T-helper 17 cell (primary cell): ENCODE measurements around the gene TMEM187. TPM values are rescaled to one million over a fixed set of nuclear protein-coding genes. Genes with fewer than 3 reads are reported as not detected.

Experiments
- ATAC-seq: fragments of 150-1000 bp; cut with Tn5 transposase; 2 replicates; pipeline ENCODE4 v1.10.0; 2021; ENCODE audit warnings: mild to moderate bottlenecking, moderate library complexity
- DNase-seq, 3 donors: peaks; one replicate each; pipeline versions ENCODE4 v3.0.0 to v3.0.0-alpha.2; 2020 to 2021
- H3K9me3 ChIP-seq: one replicate; pipeline ENCODE4 v1.7.0; 2013; ENCODE audit warnings: low read length, mild to moderate bottlenecking; ENCODE audit not compliant: control insufficient read depth, poor library complexity, severe bottlenecking
- H3K27ac Mint-ChIP-seq: one replicate; pipeline ENCODE4 v1.8.0; 2022; ENCODE audit warnings: mild to moderate bottlenecking, moderate library complexity, mixed read lengths
- H3K27me3 Mint-ChIP-seq: one replicate; pipeline ENCODE4 v1.8.0; 2022; ENCODE audit warnings: mixed read lengths
- H3K36me3 Mint-ChIP-seq: one replicate; pipeline ENCODE4 v1.8.0; 2022; ENCODE audit warnings: low read depth, mixed read lengths
- H3K4me1 Mint-ChIP-seq: one replicate; pipeline ENCODE4 v1.8.0; 2022; ENCODE audit warnings: mild to moderate bottlenecking, mixed read lengths
- H3K4me3 Mint-ChIP-seq: one replicate; pipeline ENCODE4 v1.8.0; 2022; ENCODE audit warnings: mild to moderate bottlenecking, moderate library complexity, mixed read lengths
- total RNA-seq, 4 donors: library from RNA in 2 of 4; stranded (reverse) in 2 of 4; gene quantifications; one replicate each; pipeline ENCODE4 v1.2.3 and lab custom pipeline; 2022 to 2026

TMEM187 gene
- total RNA-seq, 2 donors from 2014 or later = 2.4 to 3.0 TPM

GRCh38 chrX:153944140-153944799 lies 28.3 kb upstream of the TMEM187 start, which contains the start of gene RENBP:
Gene RENBP, minus strand, starts transcription at chrX:153944643. Its CDS starts 33 bp downstream, at chrX:153944610.
- H3K27ac Mint-ChIP-seq = peak within 1 kb of the TSS; percentile 56
- H3K9me3 ChIP-seq = no peaks in the 10 kb centered on the region
- peak; percentile 53 for ATAC-seq
- peaks cover 8% of the 10 kb centered on the region for H3K4me1 Mint-ChIP-seq
- H3K4me3 Mint-ChIP-seq = peak within 1 kb of the TSS; percentile 87
- H3K36me3 Mint-ChIP-seq = no peaks in the 10 kb centered on the region
- DNase-seq = peak in 1 of 3 donors; percentile 25
- no peaks in the 10 kb centered on the region for H3K27me3 Mint-ChIP-seq

GRCh38 chrX:153944800-153945150 lies 27.8 kb upstream of the TMEM187 start:
- ATAC-seq (peak; percentile 15), DNase-seq (no peak)
- Mint-ChIP-seq H3K27me3 (no peaks in the 10 kb centered on the region), H3K27ac (peak overlapping the region; percentile 56), H3K36me3 (no peaks in the 10 kb centered on the region), H3K4me3 (peak overlapping the region; percentile 87), H3K4me1 (peaks cover 8% of the 10 kb centered on the region)
- no peaks in the 10 kb centered on the region for H3K9me3 ChIP-seq

GRCh38 chrX:153945956-153946943 lies 26.3 kb upstream of the TMEM187 start:
- H3K4me1 Mint-ChIP-seq = peaks cover 8% of the 10 kb centered on the region
- no peak for ATAC-seq
- no peak overlapping the region for H3K27ac Mint-ChIP-seq
- DNase-seq = no peak
- H3K27me3 Mint-ChIP-seq = no peaks in the 10 kb centered on the region
- H3K36me3 Mint-ChIP-seq = no peaks in the 10 kb centered on the region
- no peaks in the 10 kb centered on the region for H3K9me3 ChIP-seq
- peak overlapping the region; percentile 52 for H3K4me3 Mint-ChIP-seq

GRCh38 chrX:153947009-153947769 lies 25.4 kb upstream of the TMEM187 start:
- Mint-ChIP-seq H3K4me1 (peaks cover 8% of the 10 kb centered on the region), H3K27ac (peak overlapping the region; percentile 53), H3K27me3 (no peaks in the 10 kb centered on the region), H3K4me3 (peak overlapping the region; percentile 53), H3K36me3 (no peaks in the 10 kb centered on the region)
- DNase-seq (peak; percentile 59 to 74 (median 61)), ATAC-seq (peak; percentile 90)
- H3K9me3 ChIP-seq = no peaks in the 10 kb centered on the region

- H3K36me3 Mint-ChIP-seq = no peaks in the 10 kb centered on the region
- no peak overlapping the region for H3K4me3 Mint-ChIP-seq
- peaks cover 8% of the 10 kb centered on the region for H3K4me1 Mint-ChIP-seq
- peak overlapping the region; percentile 53 for H3K27ac Mint-ChIP-seq
- DNase-seq (no peak), ATAC-seq (no peak)
- H3K9me3 ChIP-seq = no peaks in the 10 kb centered on the region
- H3K27me3 Mint-ChIP-seq = no peaks in the 10 kb centered on the region
Measured at GRCh38 chrX:153948002-153948466, 24.5 kb upstream of the TMEM187 start.

- H3K36me3 Mint-ChIP-seq = no peaks in the 10 kb centered on the region
- peaks cover 10% of the 10 kb centered on the region for H3K4me1 Mint-ChIP-seq
- no peaks in the 10 kb centered on the region for H3K9me3 ChIP-seq
- no peak overlapping the region for H3K4me3 Mint-ChIP-seq
- no peak overlapping the region for H3K27ac Mint-ChIP-seq
- H3K27me3 Mint-ChIP-seq = no peaks in the 10 kb centered on the region
- no peak for DNase-seq
- no peak for ATAC-seq
Measured at GRCh38 chrX:153948847-153949805, 23.4 kb upstream of the TMEM187 start.

- H3K9me3 ChIP-seq = no peaks in the 10 kb centered on the region
- no peaks in the 10 kb centered on the region for H3K27me3 Mint-ChIP-seq
- no peaks in the 10 kb centered on the region for H3K36me3 Mint-ChIP-seq
- ATAC-seq (no peak), DNase-seq (no peak)
- no peak overlapping the region for H3K4me3 Mint-ChIP-seq
- peak overlapping the region; percentile 63 for H3K27ac Mint-ChIP-seq
- peaks cover 7% of the 10 kb centered on the region for H3K4me1 Mint-ChIP-seq
Measured at GRCh38 chrX:153950127-153950526, 22.4 kb upstream of the TMEM187 start.

- H3K9me3 ChIP-seq = no peaks in the 10 kb centered on the region
- H3K27ac Mint-ChIP-seq = no peak overlapping the region
- no peak for ATAC-seq
- no peaks in the 10 kb centered on the region for H3K27me3 Mint-ChIP-seq
- DNase-seq = no peak
- peaks cover 7% of the 10 kb centered on the region for H3K4me1 Mint-ChIP-seq
- H3K36me3 Mint-ChIP-seq = no peaks in the 10 kb centered on the region
- no peak overlapping the region for H3K4me3 Mint-ChIP-seq
Measured at GRCh38 chrX:153951683-153952372, 20.7 kb upstream of the TMEM187 start.

GRCh38 chrX:153952373-153953026 lies 20.1 kb upstream of the TMEM187 start:
- Mint-ChIP-seq H3K4me1 (peaks cover 4% of the 10 kb centered on the region), H3K27ac (peak overlapping the region; percentile 37), H3K4me3 (no peak overlapping the region), H3K27me3 (no peaks in the 10 kb centered on the region), H3K36me3 (no peaks in the 10 kb centered on the region)
- ATAC-seq (no peak), DNase-seq (no peak)
- H3K9me3 ChIP-seq = no peaks in the 10 kb centered on the region

GRCh38 chrX:153953342-153953830 lies 19.2 kb upstream of the TMEM187 start:
- DNase-seq = peak; percentile 53 to 74 (median 60)
- H3K4me3 Mint-ChIP-seq = no peak overlapping the region
- H3K9me3 ChIP-seq = no peaks in the 10 kb centered on the region
- peaks cover 4% of the 10 kb centered on the region for H3K4me1 Mint-ChIP-seq
- H3K27ac Mint-ChIP-seq = peak overlapping the region; percentile 37
- peak; percentile 81 for ATAC-seq
- no peaks in the 10 kb centered on the region for H3K36me3 Mint-ChIP-seq
- no peaks in the 10 kb centered on the region for H3K27me3 Mint-ChIP-seq

GRCh38 chrX:153953892-153954557 lies 18.5 kb upstream of the TMEM187 start:
- no peak for ATAC-seq
- H3K4me1 Mint-ChIP-seq = peaks cover 4% of the 10 kb centered on the region
- no peak overlapping the region for H3K4me3 Mint-ChIP-seq
- H3K27me3 Mint-ChIP-seq = no peaks in the 10 kb centered on the region
- no peak for DNase-seq
- H3K36me3 Mint-ChIP-seq = no peaks in the 10 kb centered on the region
- no peak overlapping the region for H3K27ac Mint-ChIP-seq
- no peaks in the 10 kb centered on the region for H3K9me3 ChIP-seq
